ENCODE results near the gene KRT36. TPM values are rescaled to one million over a fixed set of nuclear protein-coding genes. Genes with fewer than 3 reads are reported as not detected.

KRT36 gene
- total RNA-seq, 2 experiments from 2014 or later: not detected

GRCh38 chr17:41523225-41523593 lies 33.5 kb upstream of the KRT36 start:
- CTCF ChIA-PET: no interaction called here
- POLR2A ChIA-PET: no interaction called here

GRCh38 chr17:41522301-41523224 lies 32.9 kb upstream of the KRT36 start:
- CTCF ChIA-PET: interaction anchor here (1.3 kb wide), 1 partner anchor 27 kb away, joined by 3 read pairs; no protein-coding TSS in a partner anchor
- POLR2A ChIA-PET: no interaction called here

- ChIA-PET CTCF (interaction anchor here (0.8 to 1.3 kb wide), 2 partner anchors 13 to 27 kb away, joined by 3 read pairs; no protein-coding TSS in a partner anchor), POLR2A (no interaction called here)
These were observed 32.0 kb upstream of the KRT36 start for GRCh38 chr17:41521574-41522261.

GRCh38 chr17:41520821-41521521 lies 31.3 kb upstream of the KRT36 start:
- POLR2A ChIA-PET: no interaction called here
- CTCF ChIA-PET: interaction anchor here (0.8 kb wide), 1 partner anchor 13 kb away, joined by 3 read pairs; no protein-coding TSS in a partner anchor

GRCh38 chr17:41519501-41520224 lies 30.0 kb upstream of the KRT36 start:
- CTCF ChIA-PET: no interaction called here

GRCh38 chr17:41518789-41519449 lies 29.2 kb upstream of the KRT36 start, which contains the start of gene KRT15:
Gene KRT15 (minus strand): TSS chr17:41518890. CDS start chr17:41518827, 63 bp downstream.
- POLR2A ChIA-PET: no interaction called here
- CTCF ChIA-PET: interaction anchor here (0.7 kb wide), 1 partner anchor 32 kb away, joined by 3 read pairs; no protein-coding TSS in a partner anchor

More at GRCh38 chr17:41519501-41520224, 30.0 kb upstream of the KRT36 start:
- POLR2A ChIA-PET: no interaction called here

GRCh38 chr17:41518031-41518430 lies 28.3 kb upstream of the KRT36 start:
- POLR2A ChIA-PET: no interaction called here
- CTCF ChIA-PET: interaction anchor here (0.5 kb wide), 1 partner anchor 131 kb away, joined by 3 read pairs; no protein-coding TSS in a partner anchor

GRCh38 chr17:41516830-41517283 lies 27.1 kb upstream of the KRT36 start:
- POLR2A ChIA-PET: no interaction called here

GRCh38 chr17:41516147-41516829 lies 26.6 kb upstream of the KRT36 start:
- POLR2A ChIA-PET: no interaction called here
- CTCF ChIA-PET: no interaction called here

More at GRCh38 chr17:41516830-41517283, 27.1 kb upstream of the KRT36 start:
- CTCF ChIA-PET: no interaction called here

- CTCF ChIA-PET: no interaction called here
- POLR2A ChIA-PET: no interaction called here
These were observed 23.4 kb upstream of the KRT36 start for GRCh38 chr17:41513168-41513547.

GRCh38 chr17:41512546-41513167 lies 22.9 kb upstream of the KRT36 start:
- CTCF ChIA-PET: no interaction called here
- POLR2A ChIA-PET: no interaction called here

GRCh38 chr17:41511716-41512115 lies 22.0 kb upstream of the KRT36 start:
- ChIA-PET CTCF (no interaction called here), POLR2A (no interaction called here)

GRCh38 chr17:41511116-41511515 lies 21.4 kb upstream of the KRT36 start:
- POLR2A ChIA-PET: no interaction called here
- CTCF ChIA-PET: no interaction called here

GRCh38 chr17:41510251-41511065 lies 20.7 kb upstream of the KRT36 start:
- CTCF ChIA-PET: no interaction called here
- POLR2A ChIA-PET: no interaction called here

- CTCF ChIA-PET: no interaction called here
- POLR2A ChIA-PET: no interaction called here
These were observed 17.7 kb upstream of the KRT36 start for GRCh38 chr17:41507315-41507880.

- CTCF ChIA-PET: no interaction called here
These were observed 16.4 kb upstream of the KRT36 start for GRCh38 chr17:41505809-41506767.

More at GRCh38 chr17:41505809-41506767, 16.4 kb upstream of the KRT36 start:
- POLR2A ChIA-PET: no interaction called here

All from activated CD8-positive, alpha-beta memory T cell treated with anti-CD3 and anti-CD28 coated beads for 36 hours (primary cell).